Skeletal muscle tissue (tissue), 4 donors: ENCODE measurements around the gene ARVCF. TPM values are rescaled to one million over a fixed set of nuclear protein-coding genes. Genes with fewer than 3 reads are reported as not detected.

ENCODE experiments used
- H3K27ac ChIP-seq: one replicate; pipeline ENCODE4 v1.7.0; 2013; ENCODE audit warnings: mild to moderate bottlenecking, low read depth, low read length, inconsistent platforms
- H3K27me3 ChIP-seq, 3 donors: one replicate each; pipeline ENCODE4 v1.7.0; 2013; ENCODE audit warnings: low read length in 3 of 3; ENCODE audit not compliant: control insufficient read depth in 3 of 3, insufficient read depth in 3 of 3
- H3K36me3 ChIP-seq, 3 donors: one replicate each; pipeline ENCODE4 v1.7.0; 2013; ENCODE audit warnings: low read length in 3 of 3; ENCODE audit not compliant: control insufficient read depth in 3 of 3, insufficient read depth in 3 of 3
- H3K4me1 ChIP-seq, 3 donors: one replicate each; pipeline ENCODE4 v1.7.0; 2013; ENCODE audit warnings: low read length in 3 of 3, mild to moderate bottlenecking in 3 of 3; ENCODE audit not compliant: control insufficient read depth in 3 of 3, insufficient read depth in 3 of 3
- H3K4me3 ChIP-seq, 3 donors: one replicate each; pipeline ENCODE4 v1.7.0; 2013; ENCODE audit warnings: low read length in 3 of 3
- H3K9ac ChIP-seq, 3 donors: one replicate each; pipeline ENCODE4 v1.7.0; 2013; ENCODE audit warnings: low read length in 3 of 3, mild to moderate bottlenecking in 3 of 3, moderate library complexity in 2 of 3, low read depth in 1 of 3
- H3K9me3 ChIP-seq, 3 donors: one replicate each; pipeline ENCODE4 v1.7.0; 2013; ENCODE audit warnings: low read length in 3 of 3; ENCODE audit not compliant: control insufficient read depth in 3 of 3
- total RNA-seq: library from RNA; depleted of rRNA; stranded (reverse); fragments of >200 nt; gene quantifications from one replicate; pipeline ENCODE4 v1.2.3, GENCODE V29; 2014
- donor health status: Osteomylitis.

ARVCF gene
- total RNA-seq, 1 donor from 2014 or later, result 49.6 TPM

DNA sequence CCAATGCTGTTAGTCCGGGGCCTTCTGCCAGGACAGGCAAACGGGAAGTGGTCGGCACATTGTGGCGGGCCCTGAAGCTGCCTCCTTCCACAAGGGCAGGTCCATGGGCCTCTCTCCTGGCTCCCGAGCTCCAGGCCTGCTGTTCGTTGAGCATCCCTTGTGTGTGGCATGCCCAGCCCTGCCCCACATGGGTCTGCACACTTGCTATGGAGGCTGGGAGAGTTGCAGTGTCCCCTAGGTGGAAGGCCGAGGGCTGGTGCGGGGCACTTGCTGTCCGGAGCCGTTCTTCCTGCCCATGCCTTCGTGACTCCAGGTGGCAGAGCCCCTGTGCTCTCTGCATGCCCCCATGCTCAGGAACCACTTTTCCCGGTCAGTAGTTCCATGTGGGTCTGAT is 37.4 kb upstream of the ARVCF start:
- no peak overlapping the region for H3K27ac ChIP-seq
- H3K9ac ChIP-seq, result no peak overlapping the region
- H3K4me3 ChIP-seq, result no peak overlapping the region
- H3K27me3 ChIP-seq, result no peaks in the 10 kb centered on the region
- peaks cover 41 to 56% (median 52%) of the 10 kb centered on the region in 3 donors for H3K36me3 ChIP-seq
- H3K4me1 ChIP-seq, result no peaks in the 10 kb centered on the region
- no peaks in the 10 kb centered on the region for H3K9me3 ChIP-seq

DNA sequence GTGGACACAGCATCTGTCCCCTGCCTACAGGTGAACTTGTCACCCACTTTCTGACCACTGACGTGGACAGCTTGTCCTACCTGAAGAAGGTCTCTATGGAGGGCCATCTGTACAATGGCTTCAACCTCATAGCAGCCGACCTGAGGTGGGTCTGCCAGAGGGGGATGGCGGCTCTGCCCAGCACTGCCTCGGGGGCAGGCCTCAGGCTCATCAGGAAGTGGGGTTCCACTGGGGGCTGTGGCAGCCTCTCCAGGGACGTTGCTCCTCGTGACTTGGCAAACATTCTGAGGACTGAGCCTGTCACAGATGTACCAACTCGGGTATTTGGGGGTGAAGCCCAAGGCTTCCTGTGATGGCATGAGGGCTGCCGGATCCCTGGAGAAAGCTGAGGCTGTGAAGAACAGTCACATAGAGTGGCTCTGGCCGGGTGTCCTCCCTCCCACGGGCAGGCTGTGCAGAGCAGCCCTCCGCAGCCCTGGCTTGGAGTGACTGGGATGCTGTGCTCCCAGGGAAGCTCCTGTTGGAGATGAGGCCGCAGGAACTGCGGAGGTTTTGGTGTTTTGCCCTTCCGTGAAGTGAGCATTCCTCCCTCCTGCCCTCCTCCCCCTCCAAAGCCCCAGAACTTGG is 36.9 kb upstream of the ARVCF start:
- Histone ChIP-seq H3K27ac (no peak overlapping the region), H3K36me3 (peaks cover 41 to 57% (median 52%) of the 10 kb centered on the region in 3 donors)

DNA sequence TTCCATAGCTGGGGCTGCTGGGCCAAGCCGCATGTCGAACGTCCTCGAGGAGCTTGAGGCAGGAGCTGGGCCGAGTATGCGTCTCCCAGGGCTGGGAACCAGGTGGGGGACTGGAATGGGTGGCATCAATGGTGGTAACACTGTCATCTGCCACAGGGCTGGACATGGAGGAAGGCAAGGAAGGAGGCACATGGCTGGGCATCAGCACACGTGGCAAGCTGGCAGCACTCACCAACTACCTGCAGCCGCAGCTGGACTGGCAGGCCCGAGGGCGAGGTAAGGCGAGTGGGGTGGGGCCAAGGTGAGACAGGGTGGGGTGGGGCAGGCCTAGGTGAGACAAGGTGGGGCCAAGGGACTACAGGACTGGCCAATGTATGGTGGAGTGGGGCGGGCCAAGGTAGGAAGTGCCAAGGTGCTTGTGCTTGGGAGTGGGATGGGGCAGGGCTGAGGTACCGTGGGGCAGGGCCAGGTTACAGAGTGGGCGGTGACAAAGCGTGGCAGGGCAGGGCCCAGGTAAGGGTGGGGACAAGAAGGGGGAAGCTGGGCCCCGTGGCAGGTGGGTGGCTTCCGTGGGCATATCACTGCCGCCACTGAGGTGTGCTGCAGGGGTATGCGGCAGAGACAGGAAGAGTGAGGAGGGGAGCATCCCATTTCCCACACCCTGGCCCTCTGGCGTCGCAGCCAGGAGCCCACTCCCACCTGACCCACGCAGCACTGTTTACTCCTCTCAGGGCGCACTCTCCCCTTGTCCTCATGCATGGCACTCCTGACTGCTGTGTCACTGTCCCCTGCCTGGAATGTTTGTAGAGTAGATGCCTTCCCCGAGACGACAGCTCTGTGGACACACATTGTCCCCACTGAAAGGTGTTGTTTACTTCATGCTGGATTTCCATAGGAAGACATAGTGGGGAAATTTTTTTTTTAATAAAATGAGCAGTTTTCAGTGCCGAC is 36.0 kb upstream of the ARVCF start:
- Histone ChIP-seq H3K4me1 (no peaks in the 10 kb centered on the region), H3K36me3 (peaks cover 39 to 57% (median 49%) of the 10 kb centered on the region in 3 donors), H3K9ac (no peak overlapping the region), H3K4me3 (no peak overlapping the region), H3K9me3 (no peaks in the 10 kb centered on the region), H3K27me3 (no peaks in the 10 kb centered on the region), H3K27ac (no peak overlapping the region)

More for the DNA sequence above, 36.9 kb upstream of the ARVCF start:
- Histone ChIP-seq H3K4me1 (no peaks in the 10 kb centered on the region), H3K9ac (no peak overlapping the region), H3K9me3 (no peaks in the 10 kb centered on the region), H3K4me3 (no peak overlapping the region), H3K27me3 (no peaks in the 10 kb centered on the region)

DNA sequence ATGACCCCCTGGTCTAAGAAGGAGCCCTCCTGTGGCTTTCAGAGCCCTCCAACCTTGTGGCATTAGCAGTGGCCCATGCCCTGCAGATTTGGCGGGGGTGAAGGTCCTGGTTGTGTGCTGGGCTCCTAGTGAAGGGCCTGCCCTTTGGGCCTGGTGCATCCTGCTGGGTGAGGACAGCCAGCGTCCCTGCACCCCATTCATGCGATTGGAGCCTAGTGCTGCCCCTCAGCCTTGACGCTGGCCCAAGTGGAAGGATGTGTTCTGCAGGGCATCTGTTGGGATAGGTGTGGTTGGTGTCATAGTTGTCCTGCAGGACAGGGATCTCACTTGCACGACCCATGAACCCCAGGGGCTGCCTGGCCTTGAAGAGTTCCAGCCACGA is 35.3 kb upstream of the ARVCF start:
- H3K27me3 ChIP-seq, result no peaks in the 10 kb centered on the region
- H3K27ac ChIP-seq, result no peak overlapping the region
- H3K9me3 ChIP-seq, result no peaks in the 10 kb centered on the region
- no peaks in the 10 kb centered on the region for H3K4me1 ChIP-seq
- H3K4me3 ChIP-seq, result no peak overlapping the region
- peaks cover 36 to 51% (median 43%) of the 10 kb centered on the region in 3 donors for H3K36me3 ChIP-seq
- no peak overlapping the region for H3K9ac ChIP-seq

DNA sequence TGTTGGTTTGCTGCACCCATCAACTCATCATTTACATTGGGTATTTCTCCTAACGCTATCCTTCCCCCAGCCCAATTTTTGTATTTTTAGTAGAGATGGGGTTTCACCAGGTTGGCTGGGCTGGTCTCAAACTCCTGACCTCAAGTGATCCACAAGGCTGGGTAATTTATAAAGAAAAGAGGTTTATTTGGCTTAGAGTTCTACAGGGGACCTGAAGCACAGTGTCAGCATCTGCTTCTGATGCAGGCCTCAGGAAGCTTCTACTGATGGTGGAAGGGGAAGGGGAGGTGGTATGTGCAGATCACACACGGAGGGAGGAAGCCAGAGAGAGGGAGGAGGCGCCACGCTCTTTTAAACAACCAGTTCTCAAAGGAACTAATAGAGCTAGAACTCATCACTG is 30.1 kb upstream of the ARVCF start:
- H3K4me1 ChIP-seq, result peaks cover 0 to 6% (median 0%) of the 10 kb centered on the region in 3 donors
- H3K9me3 ChIP-seq, result no peaks in the 10 kb centered on the region
- no peak overlapping the region for H3K27ac ChIP-seq
- peaks cover 9 to 20% (median 19%) of the 10 kb centered on the region in 3 donors for H3K36me3 ChIP-seq
- H3K4me3 ChIP-seq, result no peak overlapping the region
- no peak overlapping the region for H3K9ac ChIP-seq
- no peaks in the 10 kb centered on the region for H3K27me3 ChIP-seq

DNA sequence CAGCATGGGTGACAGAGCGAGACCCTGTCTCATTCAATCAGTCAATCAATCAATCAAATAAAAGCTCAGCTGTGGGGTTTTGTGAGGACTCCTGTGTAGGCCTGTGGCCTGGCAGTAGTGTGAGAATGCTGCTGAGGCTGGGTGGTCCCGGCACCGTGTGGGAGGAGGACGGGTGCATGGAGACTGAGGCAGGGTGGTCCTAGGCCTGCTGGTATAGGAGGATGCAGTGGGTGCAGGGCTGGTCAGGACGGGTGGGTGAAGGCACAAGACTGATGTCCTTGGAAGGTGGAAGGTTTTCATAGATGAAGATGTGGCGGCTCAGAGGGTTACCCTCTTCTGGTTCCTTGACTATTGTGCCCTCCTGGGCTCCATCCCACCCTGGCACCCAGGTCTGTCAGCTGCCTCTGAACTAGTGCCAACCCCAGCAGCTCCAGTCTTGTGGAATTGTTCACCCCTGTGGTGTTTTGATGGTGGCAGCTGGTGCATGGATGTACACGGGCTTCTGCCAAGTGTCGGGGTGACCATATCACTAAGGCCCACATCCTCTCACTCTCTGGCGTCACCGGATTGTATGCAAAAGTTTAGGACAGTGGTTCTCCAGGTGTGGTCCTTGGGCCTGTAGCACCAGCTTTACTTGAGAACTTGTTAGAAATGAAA is 28.0 kb upstream of the ARVCF start:
- Histone ChIP-seq H3K4me1 (peaks cover 0 to 6% (median 3%) of the 10 kb centered on the region in 3 donors), H3K36me3 (peaks cover 21 to 32% (median 26%) of the 10 kb centered on the region in 3 donors), H3K27ac (no peak overlapping the region), H3K9me3 (no peaks in the 10 kb centered on the region), H3K4me3 (no peak overlapping the region), H3K9ac (no peak overlapping the region), H3K27me3 (no peaks in the 10 kb centered on the region)

DNA sequence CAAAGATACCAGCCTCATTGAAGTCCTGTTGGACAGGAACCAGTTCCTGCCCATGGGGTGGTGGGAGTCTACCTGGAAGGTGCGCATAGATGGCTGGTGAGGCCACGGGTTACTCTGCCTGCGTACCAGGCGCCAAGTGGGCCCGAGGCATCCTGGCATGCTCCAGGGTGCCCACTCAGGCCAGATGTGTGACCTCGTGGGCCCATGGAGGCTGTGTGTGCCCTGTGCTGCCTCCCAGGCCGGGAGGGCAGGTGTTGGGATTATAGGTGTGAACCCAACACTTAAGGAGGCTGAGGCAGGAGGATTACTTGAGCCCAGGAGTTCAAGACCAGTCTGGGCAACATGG is 27.3 kb upstream of the ARVCF start:
- no peaks in the 10 kb centered on the region for H3K27me3 ChIP-seq
- H3K9me3 ChIP-seq, result no peaks in the 10 kb centered on the region
- H3K27ac ChIP-seq, result no peak overlapping the region
- H3K9ac ChIP-seq, result no peak overlapping the region
- H3K36me3 ChIP-seq, result peaks cover 22 to 32% (median 27%) of the 10 kb centered on the region in 3 donors
- H3K4me1 ChIP-seq, result peaks cover 0 to 6% (median 3%) of the 10 kb centered on the region in 3 donors
- no peak overlapping the region for H3K4me3 ChIP-seq

DNA sequence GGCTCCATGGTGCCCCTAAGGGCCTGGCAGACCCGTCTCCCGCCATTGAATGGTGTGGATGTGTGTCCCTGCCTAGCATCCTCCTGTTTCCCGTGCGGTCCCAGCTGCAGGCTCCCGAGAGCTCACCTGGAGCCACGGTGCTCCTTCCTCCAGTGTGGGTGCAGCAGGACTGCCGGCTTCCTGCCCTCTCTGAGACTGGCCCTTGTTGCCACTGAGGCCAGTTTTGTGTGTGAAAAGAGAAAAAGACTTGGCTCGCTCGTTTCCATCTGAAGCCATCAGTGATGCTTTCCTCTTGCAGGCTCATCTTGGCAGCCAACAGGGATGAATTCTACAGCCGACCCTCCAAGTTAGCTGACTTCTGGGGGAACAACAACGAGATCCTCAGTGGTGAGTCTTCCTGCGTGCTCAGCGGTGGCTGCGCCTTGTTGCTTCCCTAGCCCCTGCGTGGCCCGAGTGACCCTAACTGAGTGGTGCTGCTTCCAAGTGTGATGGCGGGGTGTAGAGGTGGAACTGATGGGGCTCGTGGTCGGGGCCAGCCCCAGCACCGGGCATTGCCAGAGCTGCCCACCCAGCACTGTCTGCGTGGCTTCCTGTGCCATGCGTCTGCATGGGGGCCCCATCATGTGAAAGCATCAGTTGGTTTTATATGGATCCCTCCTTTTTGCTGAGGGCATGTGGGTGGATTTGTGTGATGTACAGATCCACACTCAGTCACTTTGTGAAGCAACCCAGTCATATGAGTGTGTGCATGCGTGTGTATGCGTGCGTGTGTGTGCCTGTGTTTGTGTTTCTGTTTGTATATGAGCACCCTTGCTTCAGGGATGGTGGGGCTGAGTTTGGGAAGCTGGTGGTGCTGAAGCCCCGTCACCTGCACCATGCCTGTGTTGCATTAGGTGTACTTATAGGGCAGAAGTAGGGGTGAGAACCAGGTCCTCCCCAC is 26.7 kb upstream of the ARVCF start:
- Histone ChIP-seq H3K4me1 (peaks cover 0 to 6% (median 3%) of the 10 kb centered on the region in 3 donors), H3K36me3 (peaks cover 27 to 34% (median 31%) of the 10 kb centered on the region in 3 donors), H3K9me3 (no peaks in the 10 kb centered on the region), H3K27ac (no peak overlapping the region), H3K4me3 (no peak overlapping the region), H3K9ac (no peak overlapping the region), H3K27me3 (no peaks in the 10 kb centered on the region)
